DMS53 treated with DMSO at 0.1 percent for 48 hours (cell line): Measurements from ENCODE around the gene TIMM44.
A peak's percentile ranks its signal among the peaks of the same experiment; 100 is the strongest.

Source experiments
- DNase-seq: peaks from one replicate; lab custom pipeline; 2025; ENCODE audit not compliant: unreplicated experiment; lab: John Stamatoyannopoulos, UW

The TIMM44 gene

DNA sequence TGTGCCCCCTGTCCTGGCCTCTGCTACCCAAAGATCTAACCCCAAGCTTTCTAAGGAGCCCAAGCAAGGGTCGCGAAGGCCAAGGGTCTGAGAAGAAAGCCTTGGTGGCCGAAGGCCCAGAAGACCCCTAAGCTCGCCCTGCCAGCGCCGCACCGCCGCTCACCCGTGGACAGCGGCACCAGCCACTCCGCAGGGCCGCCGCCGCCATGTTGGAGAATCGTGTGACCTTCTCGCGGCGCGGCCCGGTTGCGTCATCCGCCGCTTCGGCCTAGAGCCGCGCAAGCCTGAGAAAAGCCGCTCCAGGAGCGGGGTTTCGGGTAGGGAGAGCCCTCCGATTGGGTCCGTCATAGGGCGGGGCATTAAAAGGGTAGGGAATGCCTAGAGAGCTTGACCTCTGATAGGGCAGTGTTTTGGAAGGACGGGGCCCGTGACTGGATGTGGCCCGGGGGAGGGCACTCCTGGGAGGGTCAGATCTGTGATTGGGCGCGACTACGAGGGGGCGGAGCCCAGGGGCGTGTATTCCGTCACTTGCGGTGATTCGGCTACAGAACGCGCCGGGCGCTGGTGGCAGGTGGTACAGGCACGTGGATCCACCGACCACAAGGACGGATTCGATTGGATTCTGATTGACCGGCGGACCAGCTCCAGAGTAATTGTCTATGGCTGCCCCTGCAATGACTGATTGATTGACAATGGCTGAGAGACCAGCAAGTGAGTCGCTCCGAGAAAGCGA lies at the start of gene TIMM44:
Gene TIMM44, minus strand, starts transcription at position 223 of the 733 bp plus-strand sequence. Its CDS starts 15 bp downstream, at position 208.
- peak; percentile 93 for DNase-seq

GRCh38 chr19:7992575-7992974 lies 49.1 kb upstream of the TIMM44 start:
- DNase-seq, result no peak

GRCh38 chr19:7989071-7989575 lies 45.7 kb upstream of the TIMM44 start:
- no peak for DNase-seq

DNA sequence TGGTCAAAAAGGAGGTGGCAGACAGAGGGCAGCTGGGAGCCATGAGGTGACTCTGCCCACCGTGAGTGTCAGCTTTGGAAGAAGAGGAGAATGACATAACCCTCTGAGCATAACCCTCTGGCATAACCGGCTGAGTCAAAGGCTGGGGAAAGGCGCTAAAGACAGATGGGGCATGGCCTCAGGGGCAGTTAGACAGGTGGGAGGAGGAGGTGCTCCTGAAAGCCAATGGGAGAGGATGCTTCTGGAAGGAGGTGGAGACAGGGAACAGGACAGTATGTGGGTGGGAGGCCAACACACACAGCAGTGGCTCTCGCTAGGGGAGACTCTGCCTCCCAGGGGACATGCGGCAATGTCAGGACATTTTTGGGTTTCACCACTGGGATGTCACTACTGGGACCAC lies 44.8 kb upstream of the TIMM44 start:
- no peak for DNase-seq

DNA sequence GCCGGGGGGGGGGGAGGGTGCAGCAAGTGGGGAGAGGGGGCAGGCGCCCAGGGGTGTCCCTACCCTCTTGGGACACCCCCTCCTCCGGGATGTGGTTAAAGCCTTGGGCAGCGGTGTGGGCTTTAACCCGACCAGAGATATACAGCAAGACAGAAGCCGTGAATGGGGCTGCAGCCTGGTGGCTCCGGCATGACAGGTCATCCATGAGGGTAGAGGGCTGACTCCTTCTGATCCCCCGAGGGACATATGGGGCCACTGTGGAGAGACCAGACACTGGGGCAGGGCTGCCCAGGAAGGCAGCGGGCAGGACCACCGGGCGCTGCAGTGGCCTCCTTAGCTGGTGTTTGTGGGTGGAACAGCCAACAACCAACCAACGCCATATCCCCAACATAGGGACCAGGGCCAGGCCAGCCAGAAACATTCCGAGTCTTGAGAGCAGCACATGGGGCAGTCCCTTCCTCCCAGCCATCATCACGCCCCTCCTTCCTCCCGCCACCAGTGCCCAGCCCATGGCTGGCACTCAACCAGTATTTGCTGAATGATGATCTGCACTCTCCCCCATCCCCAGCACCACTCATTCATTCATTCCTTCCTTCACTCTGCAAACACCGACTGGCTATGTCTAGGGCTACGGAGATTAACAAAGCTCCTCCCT lies 43.8 kb upstream of the TIMM44 start:
- no peak for DNase-seq

- no peak for DNase-seq
Measured at GRCh38 chr19:7986321-7987113, 43.1 kb upstream of the TIMM44 start.

GRCh38 chr19:7985481-7985911 lies 42.0 kb upstream of the TIMM44 start:
- DNase-seq, result no peak

GRCh38 chr19:7983995-7984837 lies 40.8 kb upstream of the TIMM44 start:
- no peak for DNase-seq

DNA sequence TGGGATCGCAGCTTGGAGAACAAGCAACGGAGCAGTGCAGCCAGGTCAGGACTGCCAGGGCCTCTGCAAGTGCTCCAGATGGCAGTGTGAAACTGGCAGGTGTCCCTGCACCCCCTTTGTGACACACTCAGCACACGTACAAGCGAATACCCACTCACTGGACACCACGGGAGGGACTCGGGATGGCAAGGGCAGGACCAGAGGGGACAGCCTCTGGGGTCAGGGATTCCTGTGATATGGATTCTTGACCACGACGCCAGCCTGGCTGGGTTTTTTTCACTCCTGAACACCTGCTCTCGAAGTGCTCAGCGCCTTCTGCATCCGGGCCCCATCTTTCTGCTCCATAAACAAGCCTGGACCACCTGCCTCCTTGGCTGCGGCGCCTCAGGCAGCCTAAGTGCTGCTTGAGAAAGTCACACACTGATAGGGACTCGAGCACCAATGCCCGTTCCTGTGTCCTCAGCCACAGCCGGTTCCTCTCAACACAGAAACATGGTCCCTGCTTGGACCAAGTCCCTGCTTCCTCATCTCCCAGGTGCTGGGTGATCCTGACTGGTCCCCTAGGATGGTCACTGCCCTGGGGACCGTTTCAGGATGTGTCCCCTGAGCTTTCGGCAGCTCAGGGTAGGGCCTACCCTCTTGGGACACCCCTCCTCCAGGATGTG lies 40.0 kb upstream of the TIMM44 start:
- no peak for DNase-seq

GRCh38 chr19:7982651-7983099 lies 39.2 kb upstream of the TIMM44 start:
- no peak for DNase-seq

- no peak for DNase-seq
Measured at GRCh38 chr19:7982103-7982502, 38.6 kb upstream of the TIMM44 start.

GRCh38 chr19:7981661-7982060 lies 38.2 kb upstream of the TIMM44 start:
- DNase-seq, result no peak

DNA sequence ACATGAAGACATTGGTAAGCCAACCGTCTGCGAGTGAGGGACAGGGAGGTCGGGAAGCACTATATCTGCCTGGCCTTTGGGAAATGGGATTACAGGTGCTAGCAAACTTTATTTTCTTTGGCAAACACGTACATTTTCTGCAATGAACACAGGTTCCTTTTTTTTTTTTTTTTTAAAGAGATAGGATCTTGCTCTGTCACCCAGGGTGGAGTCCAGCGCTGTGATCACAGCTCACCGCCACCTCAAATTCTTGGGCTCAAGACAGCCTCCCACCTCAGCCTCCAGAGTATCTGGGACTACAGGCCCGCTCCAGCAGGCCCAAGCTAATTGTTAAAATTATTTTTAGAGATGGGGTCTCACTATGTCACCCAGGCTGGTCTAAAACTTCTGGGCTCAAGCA lies 37.7 kb upstream of the TIMM44 start:
- no peak for DNase-seq

- no peak for DNase-seq
Measured at GRCh38 chr19:7980635-7981121, 37.2 kb upstream of the TIMM44 start.

DNA sequence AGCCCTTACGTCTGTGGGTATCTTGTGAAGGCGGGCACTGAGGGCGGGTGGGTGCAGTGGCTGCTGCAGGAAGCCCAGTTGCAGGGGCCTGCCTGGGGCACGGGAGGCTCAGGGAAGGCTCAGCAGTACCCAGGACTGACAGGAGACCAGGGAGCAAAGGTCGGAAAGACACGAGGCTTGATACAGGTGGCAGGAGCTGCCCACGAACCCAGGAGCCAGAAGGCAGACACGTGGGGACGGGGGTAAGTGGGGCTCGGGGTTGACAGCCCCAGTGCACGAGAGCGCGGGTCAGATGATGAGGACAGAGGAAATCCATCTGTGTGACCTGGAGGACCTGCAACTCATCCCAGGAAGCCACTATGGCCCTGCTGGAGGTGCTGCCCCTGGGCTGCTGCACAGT lies 36.7 kb upstream of the TIMM44 start:
- no peak for DNase-seq

GRCh38 chr19:7979559-7979958 lies 36.1 kb upstream of the TIMM44 start:
- DNase-seq, result no peak

- DNase-seq, result no peak
Measured at GRCh38 chr19:7979011-7979410, 35.5 kb upstream of the TIMM44 start.

GRCh38 chr19:7978179-7978825 lies 34.8 kb upstream of the TIMM44 start:
- DNase-seq, result no peak

DNA sequence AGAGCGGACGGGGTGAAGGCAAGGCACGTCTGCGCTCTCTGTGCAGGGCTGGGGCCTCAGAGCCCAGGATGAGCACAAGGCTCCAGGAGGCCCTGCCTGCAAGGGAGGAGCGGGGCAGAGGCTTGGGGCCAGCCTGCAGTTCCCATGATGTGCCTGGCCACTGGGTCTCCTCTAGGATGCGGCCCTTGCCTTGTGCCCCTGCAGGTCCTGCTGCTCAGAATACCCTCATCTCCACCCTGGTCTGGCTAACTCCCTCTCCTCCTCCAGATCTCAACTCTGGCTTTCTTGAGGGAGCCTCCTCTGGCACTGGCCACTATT lies 34.2 kb upstream of the TIMM44 start:
- no peak for DNase-seq
